Gastroesophageal sphincter (tissue), 4 donors: ENCODE results near the gene F11. TPM values are rescaled to one million over a fixed set of nuclear protein-coding genes. Genes with fewer than 3 reads are reported as not detected.

Experiments
- ATAC-seq: fragments of 150-250 bp; one replicate; pipeline ENCODE4 v1.9.1; 2016; ENCODE audit warnings: mild to moderate bottlenecking, moderate library complexity
- H3K27ac ChIP-seq, 4 donors: fragments of 200-600 bp; sonication (generic) in 3 of 4; 1 replicate in 3 of 4; 2 replicates in 1 of 4; pipeline ENCODE4 v1.5.1; 2016 to 2019
- H3K27me3 ChIP-seq: fragments of 200-600 bp; sonication (generic); one replicate; pipeline ENCODE4 v1.5.1; 2019
- H3K36me3 ChIP-seq, 2 donors: fragments of 200-600 bp; sonication (generic); one replicate each; pipeline ENCODE4 v1.5.1; 2019; ENCODE audit warnings: control low read depth in 1 of 2
- H3K4me1 ChIP-seq, 3 donors: fragments of 200-600 bp; sonication (generic); 1 replicate in 2 of 3; 2 replicates in 1 of 3; pipeline ENCODE4 v1.5.1; 2016 to 2019; ENCODE audit warnings: control low read depth in 2 of 3
- H3K4me3 ChIP-seq, 2 donors: fragments of 200-600 bp; sonication (generic); one replicate each; pipeline ENCODE4 v1.5.1; 2019; ENCODE audit warnings: mild to moderate bottlenecking in 1 of 2, moderate library complexity in 1 of 2
- H3K9me3 ChIP-seq, 3 donors: fragments of 200-600 bp; sonication (generic); one replicate each; pipeline ENCODE4 v1.5.1; 2017 to 2019; ENCODE audit warnings: control low read depth in 2 of 3
- EP300 ChIP-seq: sonication (generic); formaldehyde crosslinking; IDR thresholded peaks from one replicate; pipeline ENCODE4 v1.6.1; 2017; ENCODE audit warnings: antibody characterized with exemption, mild to moderate bottlenecking
- POLR2A ChIP-seq, 2 donors: fragments of 450-650 bp; IDR thresholded peaks; one replicate each; pipeline ENCODE4 v1.6.1; 2017; ENCODE audit warnings: antibody characterized with exemption in 2 of 2, mild to moderate bottlenecking in 2 of 2, moderate library complexity in 1 of 2
- POLR2AphosphoS5 ChIP-seq: sonication (generic); formaldehyde crosslinking; IDR thresholded peaks from one replicate; pipeline ENCODE4 v1.6.1; 2017; ENCODE audit warnings: antibody characterized with exemption
- WGBS, 2 donors: methylation state at CpG; one replicate each; pipeline ENCODE4 v1.1.5; 2018; ENCODE audit warnings: low coverage in 1 of 2; 5-methylcytosine and 5-hydroxymethylcytosine counted together
- total RNA-seq, 4 donors: library from RNA; depleted of rRNA; stranded (reverse); fragments of >200 nt; gene quantifications; one replicate each; pipeline ENCODE4 v1.1.0, GENCODE V29; 2016
- TF ChIP-seq, protein P1 (sequence below), 4 experiments: fragments of 200-600 bp in 2 of 4; fragments of 450-650 bp in 2 of 4; sonication (generic) in 1 of 4; IDR thresholded peaks; one replicate each; pipeline ENCODE4 v1.5.1; 2017 to 2019; ENCODE audit warnings: antibody characterized with exemption in 4 of 4, mild to moderate bottlenecking in 2 of 4, moderate library complexity in 2 of 4

Gene F11
- total RNA-seq, 4 donors from 2014 or later: not detected

DNA sequence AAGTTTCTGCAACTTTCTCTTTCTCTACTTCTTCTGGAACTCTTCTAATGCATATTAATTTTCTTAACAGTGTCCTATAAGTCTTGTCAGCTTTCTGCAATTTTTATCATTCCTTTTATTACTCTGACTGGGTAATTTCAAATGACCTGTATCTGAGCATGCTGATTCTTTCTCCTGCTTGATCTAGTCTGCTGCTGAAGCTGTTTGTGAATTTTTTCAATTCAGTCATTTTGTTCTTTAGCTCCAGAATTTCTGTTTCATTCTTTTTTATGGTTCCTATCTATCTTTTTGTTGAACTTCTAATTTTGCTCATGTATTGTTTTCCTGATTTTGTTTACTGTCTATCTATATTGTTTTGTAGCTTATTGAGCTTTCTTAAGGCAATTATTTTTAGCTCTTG, 40.1 kb upstream of the F11 start:
- no peaks in the 10 kb centered on the region for H3K9me3 ChIP-seq
- TF ChIP-seq EP300: no peak
- TF ChIP-seq POLR2A (IDR thresholded peaks at IDR 0.05): no peak
- TF ChIP-seq POLR2AphosphoS5: no peak
- TF ChIP-seq, protein P1, sequence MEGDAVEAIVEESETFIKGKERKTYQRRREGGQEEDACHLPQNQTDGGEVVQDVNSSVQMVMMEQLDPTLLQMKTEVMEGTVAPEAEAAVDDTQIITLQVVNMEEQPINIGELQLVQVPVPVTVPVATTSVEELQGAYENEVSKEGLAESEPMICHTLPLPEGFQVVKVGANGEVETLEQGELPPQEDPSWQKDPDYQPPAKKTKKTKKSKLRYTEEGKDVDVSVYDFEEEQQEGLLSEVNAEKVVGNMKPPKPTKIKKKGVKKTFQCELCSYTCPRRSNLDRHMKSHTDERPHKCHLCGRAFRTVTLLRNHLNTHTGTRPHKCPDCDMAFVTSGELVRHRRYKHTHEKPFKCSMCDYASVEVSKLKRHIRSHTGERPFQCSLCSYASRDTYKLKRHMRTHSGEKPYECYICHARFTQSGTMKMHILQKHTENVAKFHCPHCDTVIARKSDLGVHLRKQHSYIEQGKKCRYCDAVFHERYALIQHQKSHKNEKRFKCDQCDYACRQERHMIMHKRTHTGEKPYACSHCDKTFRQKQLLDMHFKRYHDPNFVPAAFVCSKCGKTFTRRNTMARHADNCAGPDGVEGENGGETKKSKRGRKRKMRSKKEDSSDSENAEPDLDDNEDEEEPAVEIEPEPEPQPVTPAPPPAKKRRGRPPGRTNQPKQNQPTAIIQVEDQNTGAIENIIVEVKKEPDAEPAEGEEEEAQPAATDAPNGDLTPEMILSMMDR (IDR thresholded peaks at IDR 0.05): no peak
- H3K27ac ChIP-seq: no peak overlapping the region
- H3K4me3 ChIP-seq: no peak overlapping the region
- no peaks in the 10 kb centered on the region for H3K4me1 ChIP-seq
- peaks cover 0 to 3% of the 10 kb centered on the region in 2 donors for H3K36me3 ChIP-seq
- ATAC-seq: no peak
- no peaks in the 10 kb centered on the region for H3K27me3 ChIP-seq

DNA sequence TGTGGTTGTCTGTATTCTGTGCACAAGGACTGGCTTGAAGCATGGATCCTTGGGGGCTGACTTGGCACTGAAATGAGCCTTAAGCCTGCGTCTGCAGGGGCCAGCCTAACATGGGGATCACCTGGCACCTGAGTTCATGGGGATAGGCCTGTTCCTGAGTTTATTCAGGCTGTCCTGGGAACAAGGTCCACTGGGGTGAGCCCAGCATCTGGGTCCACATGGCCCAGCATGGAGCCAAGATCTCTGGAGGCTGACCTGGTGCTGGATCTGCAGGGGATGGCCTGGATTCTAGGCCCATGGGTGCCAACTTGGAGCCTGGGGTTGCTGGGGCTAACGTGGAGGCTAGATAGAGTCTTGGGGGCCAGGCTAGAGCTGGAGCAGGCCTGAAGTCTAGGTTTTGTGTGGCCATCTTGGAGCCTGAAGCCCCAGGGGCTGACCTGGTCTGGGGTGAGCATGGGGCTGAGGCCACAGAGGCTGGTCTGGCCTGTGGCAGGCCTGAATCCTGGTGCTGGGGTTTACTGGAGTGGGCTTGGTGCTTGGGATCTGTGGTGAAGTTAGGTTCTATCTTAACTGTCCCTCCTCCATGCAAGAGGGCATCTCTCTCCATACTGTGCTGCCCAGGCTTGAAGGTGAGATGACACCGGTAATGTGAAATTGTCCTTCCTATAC, 39.3 kb upstream of the F11 start:
- WGBS, 2 donors: 100% methylated on average over 1 of the region's 3 CpGs
- TF ChIP-seq POLR2A (IDR thresholded peaks at IDR 0.05): no peak
- TF ChIP-seq, protein P1 (IDR thresholded peaks at IDR 0.05): no peak
- no peak for TF ChIP-seq EP300
- TF ChIP-seq POLR2AphosphoS5: no peak
- Histone ChIP-seq H3K27ac (no peak overlapping the region), H3K36me3 (peaks cover 0 to 3% of the 10 kb centered on the region in 2 donors), H3K27me3 (no peaks in the 10 kb centered on the region), H3K4me3 (no peak overlapping the region), H3K9me3 (no peaks in the 10 kb centered on the region), H3K4me1 (no peaks in the 10 kb centered on the region)
- no peak for ATAC-seq

DNA sequence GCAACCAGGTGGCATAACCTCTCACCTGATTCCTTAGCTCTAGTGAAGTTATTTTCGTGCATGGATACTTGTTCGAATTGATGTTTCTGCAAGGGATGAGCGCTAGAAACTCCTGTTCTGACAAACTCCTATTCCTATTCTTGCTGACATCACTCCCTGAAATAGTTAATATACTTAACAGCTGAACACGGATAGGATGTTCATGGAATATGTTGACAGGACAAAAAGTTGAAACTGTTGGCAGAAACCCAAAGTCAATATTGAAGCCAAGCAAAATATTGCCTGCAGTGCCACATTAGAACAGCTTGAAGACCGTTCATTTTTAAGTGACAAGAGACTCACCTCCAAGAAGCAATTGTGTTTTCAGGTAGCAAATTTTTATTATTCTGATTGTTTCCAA, 38.8 kb upstream of the F11 start, which contains the start of gene KLKB1:
Gene KLKB1 (plus strand): TSS at position 287 of the 400 bp plus-strand sequence. CDS start 689 bp downstream, outside the sequence.
- no peaks in the 10 kb centered on the region for H3K27me3 ChIP-seq
- no peaks in the 10 kb centered on the region for H3K9me3 ChIP-seq
- H3K36me3 ChIP-seq: peaks cover 0 to 3% of the 10 kb centered on the region in 2 donors
- TF ChIP-seq POLR2A (IDR thresholded peaks at IDR 0.05) (no peak), EP300 (no peak), POLR2AphosphoS5 (no peak)
- TF ChIP-seq, protein P1 (IDR thresholded peaks at IDR 0.05): no peak
- H3K4me3 ChIP-seq: no peak within 1 kb of the TSS
- 69 to 81% methylated on average over 5 of the region's 5 CpGs for WGBS, 2 donors
- no peaks in the 10 kb centered on the region for H3K4me1 ChIP-seq
- no peak within 1 kb of the TSS for H3K27ac ChIP-seq
- ATAC-seq: no peak

DNA sequence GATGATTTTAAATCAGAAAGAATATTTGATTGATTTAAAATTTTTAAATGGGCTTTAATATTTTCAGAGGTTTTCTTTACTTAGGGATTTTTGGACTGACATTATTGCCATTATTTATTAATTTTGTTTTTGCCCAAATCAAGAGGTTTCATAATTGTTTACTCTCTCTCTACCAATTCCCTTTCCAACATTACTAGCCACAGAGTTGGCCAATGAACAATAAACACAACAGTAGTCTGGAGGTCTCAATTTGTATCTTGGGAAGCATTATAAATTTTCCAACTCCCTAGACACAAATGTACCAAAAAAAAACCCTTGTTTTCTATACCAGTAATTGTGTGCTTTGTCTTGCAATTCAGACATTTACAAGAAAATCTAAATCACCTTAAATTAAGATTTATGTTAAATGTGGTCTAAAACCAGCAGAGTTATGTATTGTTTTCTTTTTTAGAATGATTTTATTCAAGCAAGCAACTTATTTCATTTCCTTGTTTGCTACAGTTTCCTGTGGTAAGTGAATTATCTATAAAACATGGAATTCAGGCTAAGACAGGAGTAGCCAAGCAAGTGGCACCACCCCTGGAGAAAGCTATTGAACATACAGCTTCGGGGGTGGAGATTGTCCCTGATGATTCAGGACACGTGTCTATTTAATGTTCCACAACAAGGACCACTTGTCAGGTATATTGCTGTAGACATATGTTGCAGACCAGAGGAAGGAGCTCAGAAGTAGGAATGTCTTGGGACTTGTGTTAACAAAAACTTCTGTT, 38.1 kb upstream of the F11 start:
- Histone ChIP-seq H3K4me3 (no peak overlapping the region), H3K27ac (no peak overlapping the region), H3K9me3 (no peaks in the 10 kb centered on the region), H3K27me3 (no peaks in the 10 kb centered on the region), H3K4me1 (no peaks in the 10 kb centered on the region), H3K36me3 (peaks cover 0 to 3% of the 10 kb centered on the region in 2 donors)
- WGBS, 2 donors: 25 to 35% methylated on average over 2 of the region's 2 CpGs
- ATAC-seq: no peak
- no peak for TF ChIP-seq POLR2AphosphoS5
- TF ChIP-seq EP300: no peak
- TF ChIP-seq POLR2A (IDR thresholded peaks at IDR 0.05): no peak
- TF ChIP-seq, protein P1 (IDR thresholded peaks at IDR 0.05): no peak

DNA sequence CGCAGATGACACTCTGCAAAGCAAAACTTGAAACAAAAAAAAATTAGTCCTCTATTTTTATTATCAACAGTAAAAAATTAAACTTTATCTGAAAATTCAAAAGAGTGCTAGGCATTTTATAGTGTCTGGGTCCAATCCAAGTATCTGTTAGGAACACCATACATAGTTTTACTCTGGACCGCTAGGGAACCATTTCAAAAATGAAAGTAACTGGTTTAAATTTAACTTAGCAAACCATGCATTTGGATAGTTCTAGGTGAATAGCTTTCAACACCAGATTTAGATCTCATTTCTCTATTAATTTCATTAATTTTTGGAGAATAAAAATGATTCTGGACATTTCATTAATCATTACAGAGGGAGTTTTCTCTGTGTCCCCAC, 37.5 kb upstream of the F11 start:
- H3K36me3 ChIP-seq: peaks cover 0 to 3% of the 10 kb centered on the region in 2 donors
- no peak overlapping the region for H3K4me3 ChIP-seq
- TF ChIP-seq POLR2AphosphoS5 (no peak), POLR2A (IDR thresholded peaks at IDR 0.05) (no peak), EP300 (no peak)
- TF ChIP-seq, protein P1 (IDR thresholded peaks at IDR 0.05): no peak
- ATAC-seq: no peak
- H3K4me1 ChIP-seq: no peaks in the 10 kb centered on the region
- no peaks in the 10 kb centered on the region for H3K9me3 ChIP-seq
- 54 to 59% methylated on average over 2 of the region's 2 CpGs for WGBS, 2 donors
- no peaks in the 10 kb centered on the region for H3K27me3 ChIP-seq
- H3K27ac ChIP-seq: no peak overlapping the region
